Peyer's patch (tissue), 4 donors: Measurements from ENCODE around the gene TCF7L1. TPM values are rescaled to one million over a fixed set of nuclear protein-coding genes. Genes with fewer than 3 reads are reported as not detected.
A peak's percentile ranks its signal among the peaks of the same experiment; 100 is the strongest.
"Not testable (repeated sequence)": the region's sequence is repeated elsewhere in the genome, so short reads cannot be mapped to it uniquely, and the experiment has no call there.

ENCODE experiments used
- DNase-seq, 3 donors: peaks; one replicate each; pipeline ENCODE4 v3.0.0-alpha.2; 2017 to 2019
- H3K27ac ChIP-seq, 4 donors: fragments of 200-600 bp; sonication (generic); one replicate each; pipeline ENCODE4 v1.5.1; 2016 to 2019
- H3K27me3 ChIP-seq, 2 donors: fragments of 200-600 bp; sonication (generic); one replicate each; pipeline ENCODE4 v1.5.1; 2019
- H3K36me3 ChIP-seq, 3 donors: fragments of 200-600 bp; sonication (generic); one replicate each; pipeline ENCODE4 v1.5.1; 2016 to 2019
- H3K4me1 ChIP-seq, 4 donors: fragments of 200-600 bp; sonication (generic); one replicate each; pipeline ENCODE4 v1.5.1; 2016 to 2019
- H3K4me3 ChIP-seq, 4 donors: fragments of 200-600 bp; sonication (generic); 1 replicate in 3 of 4; 2 replicates in 1 of 4; pipeline ENCODE4 v1.5.1; 2016 to 2019; ENCODE audit warnings: mild to moderate bottlenecking in 1 of 4
- H3K9me3 ChIP-seq, 4 donors: fragments of 200-600 bp; sonication (generic); one replicate each; pipeline ENCODE4 v1.5.1; 2016 to 2019; ENCODE audit warnings: mild to moderate bottlenecking in 1 of 4
- POLR2A ChIP-seq, 2 donors: fragments of 450-650 bp; IDR thresholded peaks; one replicate each; pipeline ENCODE4 v1.5.1; 2017; ENCODE audit warnings: antibody characterized with exemption in 2 of 2, mild to moderate bottlenecking in 2 of 2, moderate library complexity in 2 of 2
- total RNA-seq, 4 donors: library from RNA; depleted of rRNA; stranded (reverse); fragments of >200 nt; gene quantifications; one replicate each; pipeline ENCODE4 v1.1.0, GENCODE V29; 2016
- TF ChIP-seq, protein P1 (sequence below), 6 experiments: fragments of 450-650 bp in 4 of 6; fragments of 200-600 bp in 2 of 6; sonication (generic) in 1 of 6; IDR thresholded peaks; one replicate each; pipeline ENCODE4 v1.5.1; 2017 to 2019; ENCODE audit warnings: antibody characterized with exemption in 6 of 6, mild to moderate bottlenecking in 3 of 6, moderate library complexity in 1 of 6

Gene TCF7L1
- total RNA-seq, 4 donors from 2014 or later = 0.35 to 5.8 (median 1.7) TPM

- Histone ChIP-seq H3K4me3 (peak overlapping the region; percentile 75 to 87 (median 83)), H3K9me3 (no peaks in the 10 kb centered on the region), H3K27me3 (no peaks in the 10 kb centered on the region), H3K27ac (peak overlapping the region; percentile 93 to 99 (median 96)), H3K4me1 (peaks cover 0 to 48% (median 13%) of the 10 kb centered on the region in 4 donors), H3K36me3 (peaks cover 0 to 43% (median 3%) of the 10 kb centered on the region in 3 donors)
- TF ChIP-seq, protein P1, sequence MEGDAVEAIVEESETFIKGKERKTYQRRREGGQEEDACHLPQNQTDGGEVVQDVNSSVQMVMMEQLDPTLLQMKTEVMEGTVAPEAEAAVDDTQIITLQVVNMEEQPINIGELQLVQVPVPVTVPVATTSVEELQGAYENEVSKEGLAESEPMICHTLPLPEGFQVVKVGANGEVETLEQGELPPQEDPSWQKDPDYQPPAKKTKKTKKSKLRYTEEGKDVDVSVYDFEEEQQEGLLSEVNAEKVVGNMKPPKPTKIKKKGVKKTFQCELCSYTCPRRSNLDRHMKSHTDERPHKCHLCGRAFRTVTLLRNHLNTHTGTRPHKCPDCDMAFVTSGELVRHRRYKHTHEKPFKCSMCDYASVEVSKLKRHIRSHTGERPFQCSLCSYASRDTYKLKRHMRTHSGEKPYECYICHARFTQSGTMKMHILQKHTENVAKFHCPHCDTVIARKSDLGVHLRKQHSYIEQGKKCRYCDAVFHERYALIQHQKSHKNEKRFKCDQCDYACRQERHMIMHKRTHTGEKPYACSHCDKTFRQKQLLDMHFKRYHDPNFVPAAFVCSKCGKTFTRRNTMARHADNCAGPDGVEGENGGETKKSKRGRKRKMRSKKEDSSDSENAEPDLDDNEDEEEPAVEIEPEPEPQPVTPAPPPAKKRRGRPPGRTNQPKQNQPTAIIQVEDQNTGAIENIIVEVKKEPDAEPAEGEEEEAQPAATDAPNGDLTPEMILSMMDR (IDR thresholded peaks at IDR 0.05) = no peak
- DNase-seq = no peak
These were observed 192.2 kb downstream of the TCF7L1 start for GRCh38 chr2:85325466-85325811.

DNA sequence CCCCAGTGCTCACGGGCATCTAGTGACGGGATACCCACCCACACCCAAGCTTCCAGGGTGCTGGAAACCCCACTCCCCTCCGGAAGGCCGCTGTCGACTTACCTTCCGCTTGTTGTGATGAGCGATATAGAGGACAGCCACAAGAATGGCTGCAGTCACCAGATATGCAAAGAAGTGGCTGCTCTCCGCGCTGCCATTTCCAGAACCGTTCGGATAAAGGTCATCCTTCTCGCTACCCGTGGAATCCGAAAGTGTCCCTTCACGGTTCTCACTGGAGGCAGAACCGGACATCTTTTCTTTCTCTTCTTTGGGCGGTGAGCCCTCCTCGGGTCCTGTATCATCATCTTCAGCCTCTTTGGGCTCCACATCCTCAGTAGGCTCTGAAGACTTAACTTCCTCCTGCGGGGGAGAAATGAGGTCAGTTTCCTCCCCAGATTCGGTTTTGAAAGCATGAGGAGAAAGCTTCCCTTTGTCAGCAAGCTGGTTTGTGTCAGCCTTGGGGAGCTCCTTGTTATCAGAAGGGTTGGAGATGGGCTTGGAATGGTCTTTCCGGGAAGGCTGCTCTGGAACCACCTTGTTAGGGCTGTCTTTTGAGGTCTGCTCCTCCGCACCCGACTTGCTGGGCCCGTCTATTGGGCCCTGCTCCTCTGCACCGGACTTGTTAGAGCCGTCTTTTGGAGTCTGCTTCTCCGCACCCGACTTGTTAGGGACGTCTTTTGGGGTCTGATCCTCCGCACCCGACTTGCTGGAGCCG lies 193.4 kb downstream of the TCF7L1 start:
- H3K36me3 ChIP-seq = peaks cover 0 to 32% (median 0%) of the 10 kb centered on the region in 3 donors
- no peaks in the 10 kb centered on the region for H3K9me3 ChIP-seq
- peak overlapping the region; percentile 93 to 99 (median 96) for H3K27ac ChIP-seq
- TF ChIP-seq, protein P1 (IDR thresholded peaks at IDR 0.05) = no peak
- TF ChIP-seq POLR2A (IDR thresholded peaks at IDR 0.05) = peak in 1 of 2 donors; percentile 15
- peaks cover 0 to 47% (median 13%) of the 10 kb centered on the region in 4 donors for H3K4me1 ChIP-seq
- peak in 2 of 3 donors; percentile 50 to 74 for DNase-seq
- no peaks in the 10 kb centered on the region for H3K27me3 ChIP-seq
- H3K4me3 ChIP-seq = peak overlapping the region; percentile 75 to 87 (median 83)

GRCh38 chr2:85327160-85327821 lies 194.1 kb downstream of the TCF7L1 start:
- Histone ChIP-seq H3K4me3 (peak overlapping the region; percentile 75 to 87 (median 83)), H3K27me3 (no peaks in the 10 kb centered on the region), H3K4me1 (peaks cover 0 to 40% (median 13%) of the 10 kb centered on the region in 4 donors), H3K9me3 (no peaks in the 10 kb centered on the region), H3K36me3 (peaks cover 0 to 24% (median 0%) of the 10 kb centered on the region in 3 donors), H3K27ac (peak overlapping the region; percentile 93 to 99 (median 96))
- DNase-seq = peak; percentile 57 to 81 (median 73)
- TF ChIP-seq, protein P1 (IDR thresholded peaks at IDR 0.05) = no peak
- TF ChIP-seq POLR2A (IDR thresholded peaks at IDR 0.05) = no peak

DNA sequence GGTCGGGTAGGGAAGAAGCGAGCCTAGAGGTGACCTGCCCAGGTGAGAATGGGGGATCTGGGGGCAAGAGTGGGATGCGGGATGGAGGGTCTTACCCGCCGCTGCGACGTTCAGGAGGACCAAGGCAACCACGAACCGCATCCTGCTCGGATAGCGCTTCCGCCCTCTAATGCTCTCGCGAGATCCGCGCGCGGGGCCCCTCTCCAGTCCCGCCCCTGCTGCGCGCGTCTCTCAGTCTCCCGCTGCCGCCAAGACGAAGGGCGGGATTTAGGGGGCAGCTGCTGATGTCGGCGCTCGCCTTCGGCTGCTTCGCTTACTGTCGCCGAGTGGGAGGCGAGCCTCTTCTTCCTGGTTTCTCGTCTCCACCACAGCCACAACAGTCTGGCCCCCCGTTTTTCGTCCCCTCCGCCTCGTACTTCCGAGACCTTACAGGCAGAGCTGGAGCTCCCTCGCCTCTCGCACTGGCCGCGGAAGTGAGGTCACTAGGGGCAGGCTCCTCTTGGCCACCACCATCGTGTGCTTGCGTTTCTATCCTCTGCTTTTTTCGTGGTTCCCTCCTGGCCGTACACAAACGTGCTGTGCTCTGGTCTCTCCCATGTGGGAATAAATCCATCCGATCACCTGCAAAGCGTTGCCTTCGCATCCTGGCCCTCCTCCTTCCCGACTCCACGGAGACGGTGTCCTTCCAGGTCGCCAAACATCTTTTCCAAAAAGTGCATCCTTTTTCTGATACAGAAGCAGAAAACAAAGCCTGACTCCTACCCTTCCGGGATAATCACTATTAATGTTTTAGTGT lies 194.8 kb downstream of the TCF7L1 start, which contains the start of gene TGOLN2:
Gene TGOLN2 (minus strand): TSS at position 168 of the 796 bp plus-strand sequence. CDS start 27 bp downstream, at position 141.
- Histone ChIP-seq H3K36me3 (peaks cover 0 to 17% (median 0%) of the 10 kb centered on the region in 3 donors), H3K27me3 (no peaks in the 10 kb centered on the region), H3K9me3 (no peaks in the 10 kb centered on the region), H3K4me1 (peaks cover 0 to 34% (median 13%) of the 10 kb centered on the region in 4 donors), H3K27ac (peak within 1 kb of the TSS; percentile 93 to 99 (median 96)), H3K4me3 (peak within 1 kb of the TSS; percentile 75 to 87 (median 83))
- peak; percentile 95 to 97 (median 96) for DNase-seq
- peak; percentile 99 to 100 for TF ChIP-seq POLR2A (IDR thresholded peaks at IDR 0.05)
- TF ChIP-seq, protein P1 (IDR thresholded peaks at IDR 0.05) = peak in 3 of 6 experiments; percentile 5 to 43 (median 21)

DNA sequence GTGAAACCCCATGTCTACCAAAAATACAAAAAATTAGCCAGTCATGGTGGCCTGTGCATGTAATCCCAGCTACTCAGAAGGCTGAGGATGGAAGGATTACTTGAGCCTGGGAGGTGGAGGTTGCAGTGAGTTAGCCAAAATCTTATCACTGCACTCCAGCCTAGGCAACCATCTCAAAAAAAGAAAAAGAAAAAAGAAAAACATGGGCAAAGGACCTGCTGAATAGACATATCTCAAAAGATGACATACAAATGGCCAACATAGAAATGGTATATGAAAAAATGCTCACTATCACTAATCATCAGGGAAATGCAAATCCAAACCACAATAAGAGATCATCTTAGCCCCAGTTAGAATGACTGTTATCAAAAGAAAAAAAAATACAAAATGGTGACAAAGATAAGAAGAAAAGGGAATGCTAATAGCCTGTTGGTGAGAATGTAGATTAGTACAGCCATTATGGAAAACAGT lies 196.0 kb downstream of the TCF7L1 start:
- H3K27ac ChIP-seq = no peak overlapping the region
- no peak for DNase-seq
- peaks cover 0 to 5% (median 0%) of the 10 kb centered on the region in 3 donors for H3K36me3 ChIP-seq
- H3K4me3 ChIP-seq = no peak overlapping the region
- no peaks in the 10 kb centered on the region for H3K27me3 ChIP-seq
- no peaks in the 10 kb centered on the region for H3K9me3 ChIP-seq
- no peak for TF ChIP-seq POLR2A (IDR thresholded peaks at IDR 0.05)
- TF ChIP-seq, protein P1 (IDR thresholded peaks at IDR 0.05) = no peak
- H3K4me1 ChIP-seq = peaks cover 0 to 22% (median 10%) of the 10 kb centered on the region in 4 donors

DNA sequence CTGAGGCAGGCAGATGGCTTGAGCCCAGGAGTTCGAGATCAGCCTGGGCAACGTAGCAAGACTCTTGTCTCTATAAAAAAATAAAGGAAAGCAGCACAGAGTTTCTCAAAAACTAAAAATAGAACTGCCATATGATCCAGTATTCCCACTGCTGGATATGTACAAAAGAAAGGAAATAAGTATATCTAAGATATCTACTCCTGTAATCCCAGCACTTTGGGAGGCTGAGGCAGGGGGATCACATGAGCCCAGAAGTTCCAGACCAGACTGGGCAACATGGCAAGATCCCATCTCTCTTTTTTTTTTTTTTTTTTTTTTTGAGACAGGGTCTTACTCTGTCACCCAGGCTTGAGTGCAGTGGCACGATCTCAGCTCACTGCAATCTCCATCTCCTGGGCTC lies 196.5 kb downstream of the TCF7L1 start:
- H3K27ac ChIP-seq, H3K9me3 ChIP-seq, H3K4me3 ChIP-seq, H3K36me3 ChIP-seq, H3K27me3 ChIP-seq: not testable (repeated sequence)
- peaks cover 0 to 20% (median 9%) of the 10 kb centered on the region in 4 donors for H3K4me1 ChIP-seq
- peak in 1 of 3 donors; percentile 15 for DNase-seq
